Endothelial cell of umbilical vein (primary cell): Measurements from ENCODE around the gene PSTK. TPM values are rescaled to one million over a fixed set of nuclear protein-coding genes. Genes with fewer than 3 reads are reported as not detected.

ENCODE experiments used
- BruUV-seq: library from RNA; stranded (reverse); fragments of 400-500 nt; replicated peaks from 2 replicates; lab custom pipeline; 2021; lab: Mats Ljungman, UMichigan
- CTCF ChIA-PET: fragments of 300-600, 350-600 bp; sonication (Branson Sonifier 250); formaldehyde crosslinking; loops from one replicate; lab custom pipeline; 2021; ENCODE audit warnings: antibody characterized with exemption, inconsistent platforms; lab: Charles Lee
- POLR2A ChIA-PET: fragments of 300-600, 350-600 bp; sonication (Branson Sonifier 250); formaldehyde crosslinking; loops from one replicate; lab custom pipeline; 2021; ENCODE audit warnings: antibody characterized with exemption, inconsistent platforms; lab: Charles Lee
- DNase-seq: peaks from one replicate; pipeline ENCODE4 v3.0.0-alpha.2; 2011; ENCODE audit warnings: low read depth, low spot score
- FAIRE-seq: peaks from 2 replicates; lab custom pipeline; 2011; peaks lifted over from hg19 to GRCh38; lab: Jason Lieb, UNC
- H2AFZ ChIP-seq: 2 replicates; pipeline ENCODE4 v1.6.0; 2012; ENCODE audit warnings: low read depth, low read length, control low read depth, inconsistent platforms
- H3K27ac ChIP-seq: 2 replicates; pipeline ENCODE4 v1.5.1; 2011; ENCODE audit warnings: low read depth, mild to moderate bottlenecking, control low read depth, low read length, moderate library complexity; ENCODE audit not compliant: insufficient read depth
- H3K27me3 ChIP-seq, 2 experiments: 2 replicates each; pipeline versions ENCODE4 v1.6.0 to v1.6.1; 2011; ENCODE audit warnings: low read length in 2 of 2, mixed read lengths in 1 of 2; ENCODE audit not compliant: control insufficient read depth in 2 of 2, insufficient read depth in 2 of 2
- H3K36me3 ChIP-seq, 2 experiments: 2 replicates in 1 of 2; 3 replicates in 1 of 2; pipeline ENCODE4 v1.5.1; 2011; ENCODE audit warnings: low read length in 2 of 2, mild to moderate bottlenecking in 1 of 2, moderate library complexity in 1 of 2; ENCODE audit not compliant: control insufficient read depth in 2 of 2, insufficient read depth in 2 of 2; ENCODE audit errors: extremely low read depth in 1 of 2
- H3K4me1 ChIP-seq: 3 replicates; pipeline ENCODE4 v1.5.1; 2011; ENCODE audit warnings: mild to moderate bottlenecking, low read length; ENCODE audit not compliant: control insufficient read depth, insufficient read depth; ENCODE audit errors: extremely low read depth
- H3K4me2 ChIP-seq: 2 replicates; pipeline ENCODE4 v1.6.1; 2011; ENCODE audit warnings: low read length, control low read depth, mixed read lengths; ENCODE audit not compliant: insufficient read depth
- H3K4me3 ChIP-seq, 3 experiments: fragments of 200-600 bp in 1 of 3; sonication (generic), shearing (Covaris generic) in 1 of 3; replicated peaks in 1 of 3; 2 replicates each; pipeline ENCODE4 v1.5.1; 2011 to 2016; ENCODE audit warnings: control low read depth in 3 of 3, low read length in 3 of 3, mild to moderate bottlenecking in 2 of 3, inconsistent platforms in 1 of 3, low read depth in 1 of 3, moderate library complexity in 1 of 3; ENCODE audit not compliant: insufficient read depth in 1 of 3
- H3K79me2 ChIP-seq: 2 replicates; pipeline ENCODE4 v1.6.0; 2012; ENCODE audit warnings: low read length, inconsistent platforms; ENCODE audit not compliant: control insufficient read depth, insufficient read depth
- H3K9ac ChIP-seq: replicated peaks from 2 replicates; pipeline ENCODE3; 2011; ENCODE audit warnings: low read length, control low read depth; ENCODE audit not compliant: insufficient read depth; ENCODE audit errors: extremely low read depth
- H3K9me1 ChIP-seq: replicated peaks from 3 replicates; pipeline ENCODE4 v1.6.0; 2011; ENCODE audit warnings: mild to moderate bottlenecking, low read length; ENCODE audit not compliant: control insufficient read depth, insufficient read depth; ENCODE audit errors: extremely low read depth
- H3K9me3 ChIP-seq: replicated peaks from 2 replicates; pipeline ENCODE4 v1.5.1; 2012; ENCODE audit warnings: low read length, inconsistent platforms; ENCODE audit not compliant: control insufficient read depth, insufficient read depth
- H4K20me1 ChIP-seq: replicated peaks from 2 replicates; pipeline ENCODE3; 2011; ENCODE audit warnings: mild to moderate bottlenecking, low read length; ENCODE audit not compliant: control insufficient read depth, insufficient read depth; ENCODE audit errors: extremely low read depth
- EZH2 ChIP-seq: IDR thresholded peaks from 2 replicates; pipeline ENCODE4 v1.6.1; 2012; ENCODE audit warnings: borderline replicate concordance, low read depth, mild to moderate bottlenecking, moderate library complexity, low read length, inconsistent platforms; ENCODE audit not compliant: severe bottlenecking
- FOS ChIP-seq: IDR thresholded peaks from 2 replicates; pipeline ENCODE4 v1.6.1; 2011; ENCODE audit warnings: mild to moderate bottlenecking, low read length, moderate library complexity, borderline replicate concordance; ENCODE audit not compliant: insufficient read depth
- GATA2 ChIP-seq: IDR thresholded peaks from 2 replicates; pipeline ENCODE4 v1.7.0; 2011; ENCODE audit warnings: low read depth, mild to moderate bottlenecking, moderate library complexity, mixed read lengths, low read length; ENCODE audit not compliant: insufficient read length, insufficient read depth
- JUN ChIP-seq: IDR thresholded peaks from 2 replicates; pipeline ENCODE4 v1.6.1; 2011; ENCODE audit warnings: borderline replicate concordance, low read depth; ENCODE audit not compliant: insufficient read length, insufficient read depth
- MYC ChIP-seq: IDR thresholded peaks from one replicate; pipeline ENCODE4 v1.6.1; 2011; ENCODE audit warnings: mild to moderate bottlenecking, low read depth, low read length
- POLR2A ChIP-seq: IDR thresholded peaks from 2 replicates; pipeline ENCODE4 v1.6.1; 2012; ENCODE audit warnings: low read depth, mild to moderate bottlenecking, control low read depth, low read length
- dilution Hi-C: fragments of 300-500 bp; cut with MboI; formaldehyde crosslinking; loops from one replicate; pipeline ENCODE4 v1.15.0; 2019; ENCODE audit warnings: low sequenced_read_pairs; ENCODE audit not compliant: extremely low pct_ligation_motif_present
- intact Hi-C: fragments of 100-400 bp; cut with micrococcal nuclease; formaldehyde crosslinking; loops from one replicate; pipeline ENCODE4 v1.10.0; 2022
- polyA plus RNA-seq, 4 experiments: library from polyadenylated mRNA; depleted of rRNA in 3 of 4; stranded (reverse) in 3 of 4; unstranded in 1 of 4; fragments of >200 nt; gene quantifications; 2 replicates each; pipeline versions ENCODE4 v1.2.1 to v1.2.3, GENCODE V29; 2011 to 2012; ENCODE audit warnings: missing spikeins in 1 of 4
- total RNA-seq: library from RNA; stranded (reverse); gene quantifications from 2 replicates; pipeline ENCODE4 v1.2.3, GENCODE V29; 2021
- TF ChIP-seq, protein P1 (sequence below): IDR thresholded peaks from 2 replicates; pipeline ENCODE4 v1.6.1; 2011; ENCODE audit not compliant: insufficient read depth, insufficient read length

The PSTK gene
- total and polyA plus RNA-seq, 2 donors (not counting 3 experiments of a cell fraction or from before 2014, with no cell fraction given), result 2.2 to 2.7 TPM

DNA sequence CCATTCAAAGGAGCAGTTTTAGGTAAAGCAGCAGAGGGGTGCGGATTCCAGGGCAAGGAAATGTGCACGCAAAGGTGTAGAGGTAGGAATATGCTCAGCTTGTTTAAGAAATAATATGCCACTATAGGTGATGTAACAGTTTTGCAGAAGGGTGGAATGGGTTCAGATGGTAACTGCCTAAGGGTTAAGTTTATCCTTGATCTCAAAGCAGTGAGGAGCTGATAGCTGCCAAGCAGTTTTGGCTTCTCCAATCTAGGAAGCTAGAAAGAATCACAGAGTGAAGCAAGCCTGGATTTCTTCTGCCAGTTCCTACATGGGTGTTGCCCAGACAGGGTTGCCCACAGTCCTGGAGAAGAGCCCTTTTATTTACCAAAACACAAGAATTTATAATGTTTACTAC lies 34.6 kb downstream of the PSTK start:
- H3K36me3 ChIP-seq, result no peaks in the 10 kb centered on the region
- H2AFZ ChIP-seq, result no peak overlapping the region
- H3K27ac ChIP-seq, result no peak overlapping the region
- POLR2A ChIA-PET, result no interaction called here
- H3K4me2 ChIP-seq, result no peak overlapping the region
- no peaks in the 10 kb centered on the region for H3K4me1 ChIP-seq
- H4K20me1 ChIP-seq, result no peaks in the 10 kb centered on the region
- no peak for DNase-seq
- H3K9me3 ChIP-seq, result no peaks in the 10 kb centered on the region
- dilution Hi-C loops (no loop called here), intact Hi-C loops (no loop called here)
- no peaks in the 10 kb centered on the region for H3K9me1 ChIP-seq
- CTCF ChIA-PET, result no interaction called here
- no peaks in the 10 kb centered on the region for H3K27me3 ChIP-seq
- no peak overlapping the region for H3K4me3 ChIP-seq
- FAIRE-seq, result no peak
- no TSS peak for BruUV-seq
- no peak for TF ChIP-seq POLR2A
- TF ChIP-seq FOS, result no peak
- no peak for TF ChIP-seq GATA2
- no peak for TF ChIP-seq JUN
- TF ChIP-seq EZH2, result no peak
- TF ChIP-seq, protein P1, sequence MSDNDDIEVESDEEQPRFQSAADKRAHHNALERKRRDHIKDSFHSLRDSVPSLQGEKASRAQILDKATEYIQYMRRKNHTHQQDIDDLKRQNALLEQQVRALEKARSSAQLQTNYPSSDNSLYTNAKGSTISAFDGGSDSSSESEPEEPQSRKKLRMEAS, result no peak
- no peak for TF ChIP-seq MYC
- no peaks in the 10 kb centered on the region for H3K79me2 ChIP-seq
- H3K9ac ChIP-seq, result no peak overlapping the region

DNA sequence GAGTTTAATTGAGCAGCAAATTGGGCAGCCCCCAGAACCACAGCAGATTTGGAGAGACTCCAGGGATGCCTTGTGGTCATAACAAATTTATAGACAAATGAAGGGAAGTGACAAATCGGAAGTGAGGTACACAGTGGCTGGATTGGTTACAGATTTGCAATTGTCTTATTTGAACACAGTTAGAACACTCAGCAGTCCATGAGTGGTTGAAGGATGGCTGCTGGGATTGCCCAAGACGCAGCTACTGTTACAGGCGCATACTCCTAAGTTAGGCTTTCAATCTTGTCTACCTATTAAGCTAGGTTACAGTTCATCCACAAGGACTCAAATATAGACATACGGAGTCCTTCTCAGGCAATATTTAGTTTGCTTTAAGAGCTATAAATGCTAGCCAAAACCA lies 36.0 kb downstream of the PSTK start:
- no peaks in the 10 kb centered on the region for H3K27me3 ChIP-seq
- no peaks in the 10 kb centered on the region for H3K9me1 ChIP-seq
- no peaks in the 10 kb centered on the region for H3K36me3 ChIP-seq
- intact Hi-C loops, result no loop called here
- DNase-seq (no peak), FAIRE-seq (no peak)
- H4K20me1 ChIP-seq, result no peaks in the 10 kb centered on the region
- no peak overlapping the region for H3K27ac ChIP-seq
- no peaks in the 10 kb centered on the region for H3K4me1 ChIP-seq
- H3K79me2 ChIP-seq, result no peaks in the 10 kb centered on the region
- no peak overlapping the region for H2AFZ ChIP-seq
- dilution Hi-C loops, result no loop called here
- ChIA-PET CTCF (interaction anchor here (1.7 kb wide), 1 partner anchor 9 kb away, joined by 7 read pairs; no protein-coding TSS in a partner anchor), POLR2A (no interaction called here)
- no peak overlapping the region for H3K4me2 ChIP-seq
- H3K9ac ChIP-seq, result no peak overlapping the region
- no peak overlapping the region for H3K4me3 ChIP-seq
- no TSS peak for BruUV-seq
- H3K9me3 ChIP-seq, result no peaks in the 10 kb centered on the region
- TF ChIP-seq POLR2A, result no peak
